ENCODE data around the gene ATP11C.

GRCh38 chrX:139881572-139881971 lies 51.3 kb downstream of the ATP11C start:
- TF ChIP-seq POLR2A (IDR thresholded peaks at IDR 0.05) (no peak), CTCF (IDR thresholded peaks at IDR 0.05) (no peak)

All from sigmoid colon (tissue), 3 donors.